Stimulated activated CD8-positive, alpha-beta memory T cell treated with anti-CD3 and anti-CD28 coated beads, Interleukin-12 subunit alpha, Interleukin-12 subunit beta, amount 100 ng/mL, for 24 hours (primary cell): ENCODE measurements around the gene PGAP6.
"Not testable (repeated sequence)": the region's sequence is repeated elsewhere in the genome, so short reads cannot be mapped to it uniquely, and the experiment has no call there.

Experiments used
- DNase-seq: peaks from one replicate; pipeline ENCODE4 v3.0.0-alpha.2; 2020; ENCODE audit errors: extremely low read depth

The PGAP6 gene, protein sequence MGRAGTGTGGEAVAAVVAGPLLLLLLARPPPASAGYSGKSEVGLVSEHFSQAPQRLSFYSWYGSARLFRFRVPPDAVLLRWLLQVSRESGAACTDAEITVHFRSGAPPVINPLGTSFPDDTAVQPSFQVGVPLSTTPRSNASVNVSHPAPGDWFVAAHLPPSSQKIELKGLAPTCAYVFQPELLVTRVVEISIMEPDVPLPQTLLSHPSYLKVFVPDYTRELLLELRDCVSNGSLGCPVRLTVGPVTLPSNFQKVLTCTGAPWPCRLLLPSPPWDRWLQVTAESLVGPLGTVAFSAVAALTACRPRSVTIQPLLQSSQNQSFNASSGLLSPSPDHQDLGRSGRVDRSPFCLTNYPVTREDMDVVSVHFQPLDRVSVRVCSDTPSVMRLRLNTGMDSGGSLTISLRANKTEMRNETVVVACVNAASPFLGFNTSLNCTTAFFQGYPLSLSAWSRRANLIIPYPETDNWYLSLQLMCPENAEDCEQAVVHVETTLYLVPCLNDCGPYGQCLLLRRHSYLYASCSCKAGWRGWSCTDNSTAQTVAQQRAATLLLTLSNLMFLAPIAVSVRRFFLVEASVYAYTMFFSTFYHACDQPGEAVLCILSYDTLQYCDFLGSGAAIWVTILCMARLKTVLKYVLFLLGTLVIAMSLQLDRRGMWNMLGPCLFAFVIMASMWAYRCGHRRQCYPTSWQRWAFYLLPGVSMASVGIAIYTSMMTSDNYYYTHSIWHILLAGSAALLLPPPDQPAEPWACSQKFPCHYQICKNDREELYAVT

DNA sequence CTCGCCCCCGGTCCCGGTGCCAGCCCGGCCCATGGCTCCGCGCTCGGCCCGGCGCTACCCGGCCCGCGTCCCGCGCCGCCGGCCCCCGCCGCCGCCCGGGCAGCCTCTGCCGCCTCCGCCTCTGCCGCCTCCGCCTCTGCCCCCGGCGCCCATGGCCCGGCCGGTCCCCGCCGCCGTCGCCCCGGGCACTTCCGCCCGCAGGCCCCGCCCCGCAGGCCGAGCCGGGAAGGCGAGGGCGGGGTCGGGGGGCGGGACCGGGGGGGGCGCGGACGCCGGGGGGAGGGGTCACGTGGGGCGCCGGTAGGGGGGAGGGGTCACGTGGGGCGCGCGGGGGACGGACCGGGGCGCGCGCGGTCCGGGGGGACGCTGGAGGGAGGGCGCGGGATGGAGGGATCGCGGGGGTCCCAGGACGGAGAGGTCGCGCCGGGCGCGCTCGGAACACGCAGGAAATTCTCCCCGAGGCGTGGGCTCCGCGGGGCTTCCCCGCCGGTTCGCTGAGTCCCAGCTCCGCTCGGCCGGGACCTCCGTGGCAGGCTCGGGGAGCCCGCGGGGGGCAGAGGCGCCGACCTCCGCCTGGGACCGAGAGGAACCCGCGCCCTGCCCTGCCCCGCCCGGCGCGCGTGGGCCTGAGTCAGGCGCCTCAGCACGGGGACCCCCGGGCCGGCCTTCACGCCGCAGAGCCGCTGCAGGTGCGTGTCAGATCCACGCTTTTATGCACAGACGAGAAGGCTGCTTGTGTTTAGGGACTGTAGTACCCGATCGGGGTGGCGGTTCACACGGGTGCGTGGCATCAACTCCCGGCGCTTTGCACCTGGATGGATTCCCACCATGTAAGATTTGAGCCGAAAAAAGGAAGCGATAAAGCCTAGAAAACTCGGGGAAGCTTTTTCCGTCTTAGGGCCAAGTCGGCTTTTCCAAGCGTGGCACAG, at the start of gene PGAP6:
Gene PGAP6, minus strand, starts transcription at position 190 of the 929 bp plus-strand sequence. Its CDS starts 157 bp downstream, at position 33.
- peak; percentile 30 for DNase-seq

DNA sequence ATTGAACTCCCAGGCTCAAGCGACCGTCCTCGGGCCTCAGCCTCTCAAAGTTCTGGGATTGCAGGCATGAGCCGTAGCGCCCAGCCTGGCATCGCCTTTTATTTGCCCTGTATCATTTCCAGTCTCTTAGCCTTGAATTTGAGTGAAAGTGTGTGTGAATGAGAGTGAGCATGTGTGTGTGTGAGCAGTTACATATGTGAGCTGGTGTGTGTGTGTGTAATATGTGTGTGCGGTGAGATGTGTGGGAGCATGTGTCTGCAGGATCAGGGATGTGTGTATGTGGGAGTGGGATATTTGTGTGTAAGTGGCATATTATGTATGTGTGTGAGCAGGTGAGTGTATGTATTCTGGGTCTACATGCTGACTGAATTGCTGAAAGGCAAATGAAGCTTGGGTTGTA, 49.1 kb upstream of the PGAP6 start:
- DNase-seq = no peak

DNA sequence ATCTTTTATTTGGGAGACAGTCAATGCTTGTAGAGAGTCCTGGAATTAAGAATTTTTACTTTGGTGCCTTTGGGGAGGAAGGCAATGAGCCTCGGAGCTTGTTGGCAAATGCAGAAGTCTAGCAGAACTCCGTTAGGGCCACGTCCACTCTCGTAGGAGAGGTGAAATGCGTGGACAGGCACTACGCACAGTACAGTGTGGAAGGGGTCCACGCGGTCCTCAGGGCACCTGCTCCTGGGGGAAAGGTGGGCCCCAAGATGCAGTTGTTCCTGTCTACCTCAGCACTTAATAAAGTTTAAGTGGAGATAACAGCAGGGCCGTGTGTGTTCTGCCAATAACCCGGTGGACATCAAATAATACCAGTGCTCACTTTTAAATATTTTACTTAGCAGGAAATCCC, 45.5 kb upstream of the PGAP6 start:
- DNase-seq = no peak

DNA sequence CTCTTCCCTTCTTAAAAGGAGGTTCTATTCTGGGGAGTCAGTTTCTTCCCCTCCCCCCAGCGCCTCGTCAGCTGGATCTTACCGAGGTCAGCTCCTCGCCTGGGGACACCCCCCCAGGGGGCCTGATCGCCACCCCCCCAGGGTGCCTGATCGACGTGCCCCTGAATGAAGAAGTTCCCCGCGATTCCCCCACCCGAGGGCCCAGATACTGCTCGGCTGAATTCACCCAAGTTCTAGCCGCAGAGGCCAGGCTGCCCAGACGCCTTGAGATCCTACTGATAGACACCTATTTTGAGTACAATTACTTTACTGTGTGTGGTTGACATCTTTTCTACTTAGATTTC, 45.1 kb upstream of the PGAP6 start:
- DNase-seq = no peak

DNA sequence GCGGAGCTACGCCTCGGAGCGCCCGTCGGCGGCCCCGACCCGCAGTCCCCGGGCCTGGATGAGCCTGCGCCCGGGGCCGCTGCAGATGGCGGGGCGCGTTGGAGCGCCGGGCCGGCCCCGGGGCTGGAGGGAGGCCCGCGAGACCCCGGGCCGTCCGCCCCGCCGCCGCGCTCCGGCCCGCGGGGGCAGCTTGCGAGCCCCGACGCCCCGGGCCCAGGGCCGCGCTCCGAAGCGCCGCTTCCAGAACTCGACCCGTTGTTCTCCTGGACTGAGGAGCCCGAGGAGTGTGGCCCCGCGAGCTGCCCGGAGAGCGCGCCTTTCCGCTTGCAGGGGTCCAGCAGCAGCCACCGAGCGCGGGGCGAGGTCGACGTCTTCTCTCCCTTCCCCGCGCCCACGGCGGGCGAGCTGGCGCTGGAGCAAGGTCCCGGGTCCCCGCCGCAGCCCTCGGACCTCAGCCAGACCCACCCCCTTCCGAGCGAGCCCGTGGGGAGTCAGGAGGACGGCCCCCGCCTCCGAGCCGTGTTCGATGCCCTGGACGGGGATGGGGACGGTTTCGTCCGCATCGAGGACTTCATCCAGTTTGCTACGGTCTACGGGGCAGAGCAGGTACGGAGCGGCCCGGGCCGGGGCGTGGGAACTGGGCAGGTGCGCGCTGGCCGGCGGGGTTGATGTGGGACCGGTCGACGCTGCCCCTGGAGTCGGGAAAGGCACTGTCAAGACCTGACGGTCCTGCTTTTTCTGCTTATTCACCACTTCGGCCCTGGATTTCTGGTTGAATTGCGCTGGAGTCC, 44.5 kb upstream of the PGAP6 start:
- no peak for DNase-seq

DNA sequence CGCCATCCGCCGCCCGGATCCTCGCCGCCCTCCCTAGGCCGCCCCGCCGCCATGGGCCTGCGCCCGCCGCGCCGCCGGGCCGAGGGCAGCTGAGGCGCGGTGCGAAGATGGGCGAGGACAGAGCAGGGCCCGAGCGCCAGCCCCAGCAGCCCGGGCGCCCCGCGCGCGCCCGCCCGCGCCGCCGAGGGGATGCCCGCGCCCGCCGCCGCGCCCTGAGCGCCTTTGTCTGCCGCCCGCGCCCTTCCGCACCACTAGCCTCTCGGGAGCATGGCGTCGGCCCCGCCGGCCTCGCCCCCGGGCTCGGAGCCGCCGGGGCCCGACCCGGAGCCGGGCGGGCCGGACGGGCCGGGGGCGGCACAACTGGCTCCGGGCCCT, 43.9 kb upstream of the PGAP6 start:
- no peak for DNase-seq

DNA sequence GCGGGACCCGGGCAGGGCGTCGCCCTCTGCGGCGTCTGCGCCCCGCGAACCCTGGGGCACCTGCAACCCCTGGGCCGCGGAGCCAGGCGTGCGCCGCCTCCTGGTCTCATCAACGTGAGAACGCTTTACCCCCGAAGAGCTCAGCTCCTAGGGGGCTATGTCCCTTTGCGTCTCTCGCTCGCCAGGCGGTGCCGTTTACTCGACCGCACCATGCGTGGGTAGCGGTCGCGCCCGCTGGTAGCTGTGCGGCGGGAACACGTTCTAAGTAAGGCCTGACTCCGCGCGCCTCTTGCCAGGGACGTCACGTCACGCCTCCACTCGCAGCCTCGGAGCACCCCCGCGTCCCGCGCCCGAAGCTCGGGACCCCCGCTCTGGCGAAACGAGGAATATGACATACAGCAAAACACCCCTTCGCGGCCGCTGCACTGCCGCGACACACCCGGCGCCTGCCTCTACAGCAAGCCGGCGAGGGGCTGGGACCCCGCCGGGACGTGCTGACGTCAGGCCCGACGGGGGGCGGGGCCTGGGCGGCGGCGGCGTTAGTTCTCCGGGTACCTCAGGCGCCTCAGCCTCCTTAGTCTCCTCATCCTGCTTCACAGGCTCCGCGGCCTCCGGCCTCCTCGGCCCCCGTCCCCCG, 43.4 kb upstream of the PGAP6 start, which contains the start of gene RAB11FIP3:
Gene RAB11FIP3, plus strand, starts transcription at position 568 of the 637 bp plus-strand sequence. CDS start 358 bp downstream, outside the sequence.
- peak; percentile 60 for DNase-seq

DNA sequence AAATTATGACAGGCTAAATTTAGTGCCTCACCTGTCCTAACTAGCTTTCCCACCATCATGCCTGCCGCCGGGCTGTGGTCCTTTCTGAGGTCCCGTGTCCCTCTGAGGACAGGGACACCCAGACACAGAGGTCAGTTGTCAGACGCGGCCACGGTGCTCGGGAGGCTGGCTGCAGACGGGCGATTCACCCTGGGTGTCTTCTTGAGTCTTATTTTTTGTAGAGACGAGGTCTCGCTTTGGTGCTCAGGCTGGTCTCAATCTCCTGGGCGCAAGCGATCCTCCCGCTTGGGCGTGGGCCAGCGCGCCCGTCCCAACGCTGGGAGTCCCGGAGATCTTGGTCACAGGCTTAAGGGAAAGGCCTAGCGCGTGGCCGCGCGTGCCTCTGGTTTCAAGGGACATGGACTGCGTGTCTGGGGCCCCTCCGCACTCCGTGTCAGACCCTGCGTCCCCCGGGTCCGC, 42.9 kb upstream of the PGAP6 start:
- no peak for DNase-seq

DNA sequence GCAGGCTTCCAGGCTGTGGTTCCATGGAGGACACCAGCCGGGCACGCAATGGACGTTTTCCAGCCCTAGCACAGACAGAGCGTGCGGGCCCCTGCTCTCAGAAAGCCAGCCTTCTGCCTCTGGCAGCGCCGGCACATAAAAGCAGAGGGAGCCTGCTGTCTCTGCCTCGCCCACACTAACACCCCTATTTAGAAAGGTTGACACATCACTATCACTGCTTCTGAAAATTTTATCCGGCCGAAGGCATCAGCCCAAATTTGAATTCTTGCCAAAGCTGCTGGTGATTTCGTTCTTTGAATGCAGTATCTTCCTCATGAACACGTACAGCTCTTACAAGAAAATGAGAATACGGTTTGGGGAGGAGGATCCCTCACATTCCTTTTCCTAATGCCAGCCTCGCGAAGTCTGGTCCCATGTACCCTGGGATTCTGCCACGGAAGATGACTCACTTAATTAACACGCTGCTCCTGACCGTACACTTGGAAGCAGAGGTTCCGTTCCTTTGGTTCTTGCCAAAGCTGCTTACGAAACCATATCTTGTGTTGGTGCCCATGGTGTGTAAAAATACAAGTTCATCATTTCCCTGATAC, 42.4 kb upstream of the PGAP6 start:
- DNase-seq = no peak

DNA sequence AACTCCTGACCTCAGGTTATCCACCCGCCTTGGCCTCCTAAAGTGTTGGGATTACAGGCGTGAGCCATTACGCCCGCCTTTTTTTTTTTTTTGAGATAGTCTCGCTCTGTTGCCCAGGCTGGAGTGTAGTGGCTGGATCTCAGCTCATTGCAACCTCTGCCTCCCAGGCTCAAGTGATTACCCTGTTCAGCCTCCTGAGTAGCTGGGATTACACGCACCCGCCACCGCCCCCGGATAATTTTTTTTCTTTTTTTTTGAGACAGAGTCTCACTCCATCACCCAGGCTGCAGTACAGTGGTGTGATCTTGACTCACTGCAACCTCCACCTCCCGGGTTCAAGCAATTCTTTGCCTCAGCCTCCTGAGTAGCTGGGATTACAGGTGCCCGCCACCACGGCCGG, 40.4 kb upstream of the PGAP6 start:
- DNase-seq = not testable (repeated sequence)

DNA sequence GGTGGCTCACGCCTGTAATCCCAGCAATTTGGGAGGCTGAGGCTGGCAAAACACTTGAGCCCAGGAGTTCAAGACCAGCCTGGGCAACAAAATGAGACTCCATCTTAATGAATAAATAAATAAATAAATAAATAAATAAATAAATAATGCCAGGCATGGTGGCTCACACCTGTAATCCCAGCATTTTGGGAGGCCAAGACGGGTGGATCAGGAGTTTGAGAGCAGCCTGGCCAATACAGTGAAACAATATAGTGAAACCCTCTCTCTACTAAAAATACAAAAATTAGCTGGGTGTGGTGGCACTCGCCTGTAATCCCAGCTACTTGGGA, 33.4 kb upstream of the PGAP6 start:
- not testable (repeated sequence) for DNase-seq

DNA sequence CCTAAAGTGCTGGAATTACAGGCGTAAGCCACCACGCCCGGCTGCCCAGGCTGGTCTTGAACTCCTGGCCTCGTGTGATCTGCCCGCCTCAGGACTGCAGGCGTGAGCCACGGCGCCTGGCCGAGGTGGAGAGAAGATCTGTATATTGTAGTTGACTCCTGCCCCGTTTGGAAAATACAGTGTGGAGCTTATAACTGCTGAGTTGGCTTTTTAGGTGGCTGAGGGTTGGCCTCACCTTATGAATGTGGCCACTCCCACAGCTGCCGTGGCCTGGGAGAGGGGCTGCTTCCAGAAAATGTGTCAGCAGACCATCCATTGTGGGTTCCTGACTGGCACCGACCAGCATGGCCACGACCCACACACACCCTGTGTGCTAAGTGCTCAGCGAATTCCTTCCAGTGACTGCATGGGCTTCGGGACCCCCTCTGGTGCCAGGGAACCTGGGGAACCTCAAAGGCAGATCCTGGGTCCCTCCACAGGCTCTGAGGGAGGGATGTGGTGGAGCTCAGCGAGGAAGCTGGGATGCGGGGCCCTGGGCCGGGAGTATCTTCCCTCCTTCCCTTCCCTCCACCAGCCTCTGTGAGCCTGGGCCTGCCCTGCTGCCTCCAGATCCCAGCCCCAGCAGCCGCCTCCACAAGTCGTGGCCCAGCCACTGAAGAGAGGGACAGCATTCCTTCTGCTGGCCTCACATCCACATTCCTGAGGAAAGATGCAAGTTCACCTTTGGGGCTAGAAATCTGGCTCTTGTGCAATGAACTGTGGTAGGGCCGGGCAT, 32.8 kb upstream of the PGAP6 start:
- DNase-seq = no peak

DNA sequence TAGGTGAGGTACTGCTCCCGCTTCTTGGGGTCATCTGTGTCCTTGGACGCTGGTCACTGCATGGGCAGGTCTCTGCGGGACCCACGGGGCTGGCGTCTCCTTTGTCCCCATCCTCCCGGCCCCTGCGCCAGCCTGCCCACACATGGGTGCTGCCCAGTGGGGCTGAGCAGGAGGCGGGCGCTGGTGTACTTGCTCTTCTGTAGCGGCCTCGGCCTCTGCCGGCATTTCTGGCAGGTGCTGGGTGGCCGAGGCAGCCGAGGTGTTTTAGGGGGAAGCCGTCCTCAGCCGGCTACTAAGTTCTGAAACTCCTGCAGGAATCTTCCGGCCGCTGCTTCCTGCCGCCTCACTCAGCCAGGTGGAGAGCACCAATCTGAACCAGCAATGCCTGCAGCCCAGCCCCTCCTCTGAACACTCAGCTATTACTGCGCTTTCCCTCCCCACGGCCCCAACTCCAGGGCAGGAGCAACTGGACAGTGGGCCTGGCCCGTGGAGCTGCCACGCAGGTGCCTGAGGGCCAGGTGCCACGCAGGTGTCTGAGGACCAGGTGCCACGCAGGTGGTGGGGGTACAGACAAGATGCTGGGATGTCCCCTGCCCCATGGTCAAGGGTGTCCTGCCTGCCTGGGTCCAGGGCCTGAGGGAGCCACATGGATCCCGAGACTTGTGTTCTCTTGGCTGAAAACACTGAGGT, 29.9 kb upstream of the PGAP6 start:
- no peak for DNase-seq

DNA sequence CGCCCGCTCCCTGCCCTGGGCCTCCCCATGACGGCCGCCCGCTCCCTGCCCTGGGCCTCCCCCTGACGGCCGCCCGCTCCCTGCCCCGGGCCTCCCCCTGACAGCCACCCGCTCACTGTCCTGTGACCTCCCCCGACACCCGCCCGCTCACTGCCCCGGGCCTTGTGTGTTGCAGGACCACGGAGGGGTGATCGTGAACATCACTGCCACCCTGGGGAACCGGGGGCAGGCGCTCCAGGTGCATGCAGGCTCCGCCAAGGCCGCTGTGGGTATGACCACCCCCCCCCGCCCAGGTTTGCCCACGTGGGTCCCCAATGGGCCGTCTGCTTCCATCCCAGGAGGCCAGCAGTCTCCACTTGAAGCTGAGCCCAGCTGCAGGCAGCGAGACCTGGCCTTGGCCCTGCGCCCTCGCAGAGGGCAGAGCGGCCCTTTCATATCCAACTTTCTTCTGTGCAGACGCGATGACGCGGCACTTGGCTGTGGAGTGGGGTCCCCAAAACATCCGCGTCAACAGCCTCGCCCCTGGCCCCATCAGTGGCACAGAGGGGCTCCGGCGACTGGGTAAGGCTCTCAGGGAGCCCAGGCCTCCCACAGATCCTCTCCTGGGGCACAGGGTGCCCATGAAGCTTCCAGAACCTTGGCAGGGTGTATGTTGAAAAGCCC, 28.9 kb upstream of the PGAP6 start:
- no peak for DNase-seq

DNA sequence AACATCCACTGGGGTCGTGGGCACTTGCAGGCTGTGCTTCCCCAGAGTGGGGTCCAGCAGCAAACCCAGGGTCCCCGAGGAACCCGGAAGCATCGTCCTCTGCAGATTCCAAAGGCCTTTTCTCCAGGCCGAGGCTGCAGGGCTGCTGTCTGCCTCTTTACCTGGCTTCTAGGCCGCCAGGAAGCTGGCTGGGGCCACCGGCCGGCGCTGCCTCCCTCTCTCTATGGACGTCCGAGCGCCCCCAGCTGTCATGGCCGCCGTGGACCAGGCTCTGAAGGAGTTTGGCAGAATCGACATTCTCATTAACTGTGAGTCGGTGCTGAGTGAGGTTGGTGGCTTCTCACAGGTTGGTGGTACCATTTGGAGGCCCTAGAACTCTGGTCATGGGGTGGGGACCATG, 25.5 kb upstream of the PGAP6 start:
- DNase-seq = no peak

DNA sequence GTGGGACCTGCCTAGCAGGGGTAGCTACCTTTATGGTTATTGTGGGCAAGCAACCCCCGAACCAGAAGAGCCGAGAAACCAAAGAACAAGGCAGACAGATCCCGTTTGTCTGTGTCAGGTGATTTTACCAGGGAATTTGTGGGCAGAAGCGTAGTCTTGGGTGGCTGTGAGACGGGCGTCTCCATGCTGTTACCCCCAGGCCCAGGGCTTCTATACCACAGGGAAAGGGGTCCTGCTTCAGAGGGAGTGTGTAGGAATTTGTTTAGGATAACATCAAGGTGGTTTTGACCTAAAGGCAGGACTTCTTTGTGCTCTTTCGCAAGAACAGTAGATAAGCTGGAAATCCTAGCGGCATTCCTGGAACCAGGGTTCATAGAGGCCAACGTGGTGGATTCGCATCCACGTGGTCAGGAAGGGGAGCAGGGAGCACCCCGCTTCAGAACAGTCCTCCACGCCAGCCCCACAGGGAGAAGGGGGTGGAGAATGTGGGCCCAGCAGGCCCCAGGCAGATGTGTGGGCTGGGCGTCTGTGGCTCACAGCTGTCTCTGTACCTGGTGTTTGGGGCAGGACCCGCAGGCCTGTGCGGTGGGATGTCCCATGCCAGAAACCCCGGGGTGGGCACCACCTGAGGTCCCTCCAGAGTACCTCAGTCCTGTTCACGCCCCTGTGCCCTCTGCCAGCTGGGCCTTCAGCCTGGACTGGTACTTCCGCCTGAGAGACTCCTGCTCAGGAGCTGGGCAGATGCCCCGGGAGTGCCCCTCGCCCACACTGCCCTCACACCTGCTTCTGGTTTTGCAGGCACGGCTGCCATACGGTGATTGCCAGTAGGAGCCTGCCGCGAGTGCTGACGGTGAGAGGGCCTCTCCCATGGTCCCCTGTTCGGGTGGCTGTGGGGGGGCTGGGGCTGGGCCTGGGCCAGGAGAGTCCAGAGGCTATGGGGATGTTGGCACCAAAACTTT, 24.0 kb upstream of the PGAP6 start:
- DNase-seq = no peak

DNA sequence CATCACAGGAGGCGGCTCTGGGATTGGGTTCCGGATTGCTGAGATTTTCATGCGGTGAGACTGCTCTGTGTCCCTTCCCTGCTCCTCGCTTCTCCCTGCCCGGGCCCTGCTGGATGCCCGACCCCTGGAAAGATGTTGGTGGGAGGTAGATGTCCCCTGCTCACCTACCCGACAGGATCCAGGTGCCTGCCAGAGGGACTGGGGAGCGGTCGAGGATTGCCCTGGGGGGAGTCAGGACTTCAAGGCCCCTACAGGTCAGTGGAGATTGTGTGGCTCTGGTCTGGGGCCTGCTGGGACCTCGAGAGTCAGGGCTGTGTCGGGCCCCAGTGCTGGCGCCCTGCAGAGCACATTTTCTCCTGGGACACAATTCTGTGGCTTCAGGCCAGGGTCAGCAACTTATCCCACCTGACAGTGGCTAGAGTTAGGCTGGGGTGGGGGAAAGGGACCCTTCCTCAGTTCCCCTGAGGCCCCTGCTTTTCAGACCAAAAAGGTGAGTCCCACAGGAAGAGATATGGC, 23.3 kb upstream of the PGAP6 start:
- no peak for DNase-seq
